Right lobe of liver (tissue), 6 donors: ENCODE measurements around the gene MFSD2A. TPM values are rescaled to one million over a fixed set of nuclear protein-coding genes. Genes with fewer than 3 reads are reported as not detected.
A peak's percentile ranks its signal among the peaks of the same experiment; 100 is the strongest.
"Not testable (repeated sequence)": the region's sequence is repeated elsewhere in the genome, so short reads cannot be mapped to it uniquely, and the experiment has no call there.

Experiments used
- ATAC-seq, 4 donors: fragments of 200-7000 bp; cut with Tn5 transposase; one replicate each; pipeline ENCODE4 v1.9.1; 2020; ENCODE audit warnings: mild to moderate bottlenecking in 4 of 4, moderate library complexity in 4 of 4
- DNase-seq, 3 donors: peaks; one replicate each; pipeline ENCODE4 v3.0.0-alpha.2; 2020
- H3K27ac ChIP-seq, 3 donors: fragments of 200-600 bp; one replicate each; pipeline ENCODE4 v1.8.0; 2022
- H3K27me3 ChIP-seq, 2 donors: fragments of 200-600 bp; one replicate each; pipeline ENCODE4 v1.8.0; 2022
- H3K36me3 ChIP-seq, 4 donors: fragments of 200-600 bp; sonication (generic) in 1 of 4; one replicate each; pipeline versions ENCODE4 v1.5.1 to v1.8.0; 2017 to 2022; ENCODE audit warnings: control low read depth in 1 of 4
- H3K4me1 ChIP-seq, 4 donors: fragments of 200-600 bp; sonication (generic) in 1 of 4; one replicate each; pipeline versions ENCODE4 v1.5.1 to v1.8.0; 2017 to 2022; ENCODE audit warnings: control low read depth in 1 of 4
- H3K4me3 ChIP-seq, 3 donors: fragments of 200-600 bp; one replicate each; pipeline ENCODE4 v1.8.0; 2022
- H3K9me3 ChIP-seq, 4 donors: fragments of 200-600 bp; sonication (generic) in 1 of 4; one replicate each; pipeline versions ENCODE4 v1.5.1 to v1.8.0; 2017 to 2022; ENCODE audit warnings: control low read depth in 1 of 4
- POLR2A ChIP-seq: fragments of 450-650 bp; IDR thresholded peaks from one replicate; pipeline ENCODE4 v1.6.1; 2017; ENCODE audit warnings: antibody characterized with exemption, mild to moderate bottlenecking
- WGBS: methylation state at CpG from one replicate; pipeline ENCODE4 v1.1.6; 2018; ENCODE audit warnings: low coverage, low lambda C conversion rate; ENCODE audit not compliant: insufficient coverage; ENCODE audit errors: missing lambda C conversion rate; 5-methylcytosine and 5-hydroxymethylcytosine counted together
- intact Hi-C, 2 donors: fragments of 100-400 bp; cut with DNase I; formaldehyde crosslinking; loops; one replicate each; pipeline versions ENCODE4 v1.11.2 to v1.14.1; 2022
- total RNA-seq, 6 experiments: library from RNA; depleted of rRNA in 2 of 6; stranded (reverse); fragments of >200 nt in 2 of 6; fragmentation: NEBNext Ultra II Directional in 3 of 6; extraction: Animal tissue kit (Norgen Biotek cat#: 25700) in 3 of 6; gene quantifications; one replicate each; pipeline versions ENCODE4 v1.1.0 to v1.2.4, GENCODE V29; 2016 to 2023
- TF ChIP-seq, protein P1 (sequence below), 4 donors: fragments of 200-600 bp in 3 of 4; fragments of 450-650 bp in 1 of 4; IDR thresholded peaks; one replicate each; pipeline versions ENCODE4 v1.5.1 to v1.8.0; 2016 to 2022; ENCODE audit warnings: antibody characterized with exemption in 4 of 4, mild to moderate bottlenecking in 2 of 4
- donor health status: DM: no; HTN: yes; CAD: no.
- donor health status: DM: no; HTN: no; CAD: no.
- donor health status: DM: no; HTN: no; CAD: no.
- donor health status: DM: no; HTN: yes; CAD: no.
- donor health status: DM: no; HTN: yes; CAD: no.

MFSD2A gene
- total RNA-seq, 6 experiments from 2014 or later: 44.3 to 292 (median 113) TPM

- Histone ChIP-seq H3K36me3 (no peaks in the 10 kb centered on the region), H3K27ac (no peak overlapping the region), H3K4me1 (peaks cover 0 to 3% (median 0%) of the 10 kb centered on the region in 4 donors), H3K27me3 (no peaks in the 10 kb centered on the region), H3K9me3 (no peaks in the 10 kb centered on the region), H3K4me3 (no peak overlapping the region)
- TF ChIP-seq, protein P1, sequence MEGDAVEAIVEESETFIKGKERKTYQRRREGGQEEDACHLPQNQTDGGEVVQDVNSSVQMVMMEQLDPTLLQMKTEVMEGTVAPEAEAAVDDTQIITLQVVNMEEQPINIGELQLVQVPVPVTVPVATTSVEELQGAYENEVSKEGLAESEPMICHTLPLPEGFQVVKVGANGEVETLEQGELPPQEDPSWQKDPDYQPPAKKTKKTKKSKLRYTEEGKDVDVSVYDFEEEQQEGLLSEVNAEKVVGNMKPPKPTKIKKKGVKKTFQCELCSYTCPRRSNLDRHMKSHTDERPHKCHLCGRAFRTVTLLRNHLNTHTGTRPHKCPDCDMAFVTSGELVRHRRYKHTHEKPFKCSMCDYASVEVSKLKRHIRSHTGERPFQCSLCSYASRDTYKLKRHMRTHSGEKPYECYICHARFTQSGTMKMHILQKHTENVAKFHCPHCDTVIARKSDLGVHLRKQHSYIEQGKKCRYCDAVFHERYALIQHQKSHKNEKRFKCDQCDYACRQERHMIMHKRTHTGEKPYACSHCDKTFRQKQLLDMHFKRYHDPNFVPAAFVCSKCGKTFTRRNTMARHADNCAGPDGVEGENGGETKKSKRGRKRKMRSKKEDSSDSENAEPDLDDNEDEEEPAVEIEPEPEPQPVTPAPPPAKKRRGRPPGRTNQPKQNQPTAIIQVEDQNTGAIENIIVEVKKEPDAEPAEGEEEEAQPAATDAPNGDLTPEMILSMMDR (IDR thresholded peaks at IDR 0.05): no peak
- TF ChIP-seq POLR2A: no peak
- intact Hi-C loops: loop anchor here in 1 of 2 donors (5.0 kb wide), 2 partner anchors 60 to 160 kb away; no protein-coding TSS in a partner anchor
- WGBS: 88% methylated on average over 1 of the region's 1 CpG
- ATAC-seq (no peak), DNase-seq (no peak)
Measured at GRCh38 chr1:39977202-39977601, 22.3 kb downstream of the MFSD2A start.

GRCh38 chr1:39979654-39980053 is 24.7 kb downstream of the MFSD2A start:
- no peak for TF ChIP-seq POLR2A
- intact Hi-C loops: loop anchor here (5.0 to 10.0 kb wide), 3 partner anchors 62 to 165 kb away; no protein-coding TSS in a partner anchor

GRCh38 chr1:39980555-39981313 is 25.8 kb downstream of the MFSD2A start:
- WGBS: 93% methylated on average over 2 of the region's 6 CpGs
- H3K36me3 ChIP-seq: no peaks in the 10 kb centered on the region
- ATAC-seq (no peak), DNase-seq (no peak)
- TF ChIP-seq POLR2A: no peak
- TF ChIP-seq, protein P1 (IDR thresholded peaks at IDR 0.05): no peak
- no peak overlapping the region for H3K4me3 ChIP-seq
- intact Hi-C loops: loop anchor here in 1 of 2 donors (10.0 kb wide), 1 partner anchor 166 kb away; no protein-coding TSS in a partner anchor
- no peak overlapping the region for H3K27ac ChIP-seq
- H3K27me3 ChIP-seq: no peaks in the 10 kb centered on the region
- no peaks in the 10 kb centered on the region for H3K4me1 ChIP-seq
- no peaks in the 10 kb centered on the region for H3K9me3 ChIP-seq

More at GRCh38 chr1:39979654-39980053, 24.7 kb downstream of the MFSD2A start:
- Histone ChIP-seq H3K27ac (no peak overlapping the region), H3K4me1 (no peaks in the 10 kb centered on the region), H3K9me3 (no peaks in the 10 kb centered on the region), H3K27me3 (no peaks in the 10 kb centered on the region), H3K4me3 (no peak overlapping the region), H3K36me3 (no peaks in the 10 kb centered on the region)
- no peak for ATAC-seq
- 83% methylated on average over 2 of the region's 4 CpGs for WGBS
- no peak for DNase-seq

- H3K36me3 ChIP-seq: no peaks in the 10 kb centered on the region
- WGBS: 83% methylated on average over 9 of the region's 9 CpGs
- no peak for TF ChIP-seq POLR2A
- TF ChIP-seq, protein P1 (IDR thresholded peaks at IDR 0.05): no peak
- no peaks in the 10 kb centered on the region for H3K4me1 ChIP-seq
- intact Hi-C loops: loop anchor here in 1 of 2 donors (10.0 kb wide), 1 partner anchor 167 kb away; no protein-coding TSS in a partner anchor
- H3K4me3 ChIP-seq: no peak overlapping the region
- DNase-seq (no peak), ATAC-seq (no peak)
- no peaks in the 10 kb centered on the region for H3K27me3 ChIP-seq
- no peaks in the 10 kb centered on the region for H3K9me3 ChIP-seq
- H3K27ac ChIP-seq: no peak overlapping the region
Measured at GRCh38 chr1:39981385-39981784, 26.4 kb downstream of the MFSD2A start.

GRCh38 chr1:39981945-39982344 is 27.0 kb downstream of the MFSD2A start:
- ATAC-seq: no peak
- DNase-seq: peak in 1 of 3 donors; percentile 20
- 43% methylated on average over 1 of the region's 2 CpGs for WGBS
- Histone ChIP-seq H3K27ac (no peak overlapping the region), H3K36me3 (no peaks in the 10 kb centered on the region), H3K4me3 (no peak overlapping the region), H3K9me3 (no peaks in the 10 kb centered on the region), H3K4me1 (no peaks in the 10 kb centered on the region), H3K27me3 (no peaks in the 10 kb centered on the region)
- intact Hi-C loops: loop anchor here in 1 of 2 donors (10.0 kb wide), 1 partner anchor 167 kb away; no protein-coding TSS in a partner anchor
- TF ChIP-seq, protein P1 (IDR thresholded peaks at IDR 0.05): no peak
- no peak for TF ChIP-seq POLR2A

GRCh38 chr1:39984480-39984879 is 29.5 kb downstream of the MFSD2A start:
- not testable (repeated sequence) for ATAC-seq, H3K9me3 ChIP-seq
- intact Hi-C loops: loop anchor here in 1 of 2 donors (10.0 kb wide), 1 partner anchor 170 kb away; no protein-coding TSS in a partner anchor

More at GRCh38 chr1:39984480-39984879, 29.5 kb downstream of the MFSD2A start:
- not testable (repeated sequence) for H3K27ac ChIP-seq, DNase-seq, H3K27me3 ChIP-seq, H3K4me3 ChIP-seq, H3K36me3 ChIP-seq, H3K4me1 ChIP-seq
- WGBS: no CpG with 5 or more reads among the region's 2 CpGs
